T-helper 1 cell treated with Interleukin-12 subunit alpha and Interleukin-12 subunit beta and Interleukin-4 antibody, amounts not matched to agents 30 ng/mL and 1 ng/mL, for 36 hours (primary cell): ENCODE results near the gene CYFIP1. TPM values are rescaled to one million over a fixed set of nuclear protein-coding genes. Genes with fewer than 3 reads are reported as not detected.

Experiments used
- intact Hi-C: fragments of 100-400 bp; cut with micrococcal nuclease; formaldehyde crosslinking; loops from one replicate; pipeline ENCODE4 v1.15.1; 2024
- total RNA-seq: library from RNA; stranded (reverse); gene quantifications from 2 replicates; pipeline ENCODE4 v1.2.3, GENCODE V29; 2022

CYFIP1 gene
- total RNA-seq, 1 donor from 2014 or later, result 41.4 TPM

DNA sequence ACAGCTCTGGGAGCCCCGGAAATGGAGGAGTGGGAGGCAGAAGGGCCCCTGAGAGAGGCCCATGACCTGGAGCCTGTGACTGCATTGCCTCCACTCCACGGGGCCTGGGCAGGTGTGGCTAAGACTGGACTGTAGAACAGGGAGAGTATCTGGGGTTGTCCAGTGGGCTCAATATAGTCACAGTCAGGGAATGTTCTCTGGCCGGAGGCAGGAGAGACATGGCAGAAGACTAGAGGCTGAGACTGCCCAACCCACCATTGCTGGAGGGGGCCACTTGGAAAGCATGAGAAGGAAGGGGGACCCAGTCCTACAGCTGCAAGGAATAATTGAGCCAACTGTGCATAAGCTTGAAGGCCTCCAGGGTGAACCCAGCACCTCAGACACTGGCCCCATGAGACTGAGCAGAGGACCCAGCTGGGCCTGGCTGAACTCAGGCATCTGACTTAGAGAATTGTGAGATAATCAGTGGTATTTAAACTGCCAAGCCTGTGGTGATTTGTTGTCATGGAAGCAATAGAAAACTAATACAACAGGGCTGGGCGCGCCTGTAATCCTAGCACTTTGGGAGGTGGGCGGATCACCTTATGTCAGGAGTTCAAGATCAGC lies 108.6 kb downstream of the CYFIP1 start:
- intact Hi-C loops, result no loop called here

DNA sequence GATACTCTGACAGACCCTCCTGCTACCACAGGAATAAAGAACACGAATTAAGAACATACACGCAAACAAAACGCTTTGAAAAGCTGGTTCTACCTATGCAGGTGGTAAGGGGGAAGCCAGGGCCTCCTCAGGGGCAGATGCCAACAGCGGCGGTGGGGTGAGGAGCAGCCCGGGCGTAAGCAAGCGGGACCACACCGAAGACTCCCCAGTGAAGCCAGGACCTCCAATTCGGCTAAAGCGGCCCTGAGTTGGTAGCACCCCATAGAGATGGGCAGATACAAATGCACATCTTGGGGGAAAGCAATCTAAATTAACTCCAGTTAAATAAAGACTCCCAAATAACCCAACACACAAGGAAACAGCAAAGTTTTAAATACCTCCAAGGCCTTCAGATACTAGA lies 109.3 kb downstream of the CYFIP1 start:
- intact Hi-C loops, result no loop called here

DNA sequence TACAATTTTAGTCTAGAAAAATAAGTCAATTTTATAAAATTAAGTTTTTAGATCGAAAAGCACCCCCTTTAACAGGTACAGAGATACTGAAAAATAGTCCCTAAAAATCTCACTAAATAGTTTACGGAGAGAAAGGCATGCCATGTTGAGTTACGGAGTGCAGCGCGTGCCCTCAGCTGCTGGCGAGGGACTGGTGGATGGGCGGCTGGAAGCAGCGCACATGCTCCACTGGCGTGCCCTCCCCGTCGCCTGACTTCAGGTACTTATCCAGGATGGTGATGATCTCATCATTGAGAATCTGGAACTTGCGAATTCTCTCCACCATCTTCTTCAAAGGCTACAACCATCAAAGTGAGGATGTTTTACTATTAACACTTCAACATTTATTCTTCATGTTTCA lies 110.3 kb downstream of the CYFIP1 start:
- intact Hi-C loops, result loop anchor here (10.0 kb wide), 1 partner anchor 65 kb away; no protein-coding TSS in a partner anchor

- intact Hi-C loops, result loop anchor here (10.0 kb wide), 1 partner anchor 64 kb away; no protein-coding TSS in a partner anchor
These were observed 111.2 kb downstream of the CYFIP1 start for GRCh38 chr15:22868928-22869327.

DNA sequence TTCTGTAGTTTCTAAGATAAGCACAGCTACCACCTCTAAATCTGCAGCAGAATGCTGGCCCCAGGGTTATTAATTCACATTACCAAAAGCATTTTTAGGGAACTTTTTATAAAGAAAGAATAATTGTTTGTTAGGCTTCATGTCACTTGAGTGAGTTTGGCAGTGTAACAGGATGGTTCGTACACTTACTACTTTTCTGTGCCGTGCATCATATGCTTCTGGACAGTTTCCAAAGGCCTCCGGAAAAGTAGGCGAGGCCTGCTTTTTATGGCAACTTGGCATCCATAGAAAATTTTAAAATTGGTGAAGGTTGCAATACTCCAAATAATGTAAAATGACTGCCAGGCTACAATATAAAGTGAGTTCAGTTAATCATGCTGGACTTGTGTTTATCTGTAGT lies 111.7 kb downstream of the CYFIP1 start:
- intact Hi-C loops, result loop anchor here (10.0 kb wide), 1 partner anchor 64 kb away; no protein-coding TSS in a partner anchor

- intact Hi-C loops, result loop anchor here (10.0 kb wide), 1 partner anchor 63 kb away; no protein-coding TSS in a partner anchor
These were observed 112.3 kb downstream of the CYFIP1 start for GRCh38 chr15:22867886-22868285.

- intact Hi-C loops, result loop anchor here (10.0 kb wide), 1 partner anchor 61 kb away; no protein-coding TSS in a partner anchor
These were observed 114.1 kb downstream of the CYFIP1 start for GRCh38 chr15:22866079-22866478.

GRCh38 chr15:22863356-22863755 lies 116.8 kb downstream of the CYFIP1 start:
- intact Hi-C loops, result loop anchor here (10.0 kb wide), 1 partner anchor 59 kb away; no protein-coding TSS in a partner anchor

- intact Hi-C loops, result loop anchor here (10.0 kb wide), 1 partner anchor 56 kb away; no protein-coding TSS in a partner anchor
These were observed 119.0 kb downstream of the CYFIP1 start for GRCh38 chr15:22861161-22861560.

- intact Hi-C loops, result no loop called here
These were observed 123.5 kb downstream of the CYFIP1 start for GRCh38 chr15:22856659-22857058.

DNA sequence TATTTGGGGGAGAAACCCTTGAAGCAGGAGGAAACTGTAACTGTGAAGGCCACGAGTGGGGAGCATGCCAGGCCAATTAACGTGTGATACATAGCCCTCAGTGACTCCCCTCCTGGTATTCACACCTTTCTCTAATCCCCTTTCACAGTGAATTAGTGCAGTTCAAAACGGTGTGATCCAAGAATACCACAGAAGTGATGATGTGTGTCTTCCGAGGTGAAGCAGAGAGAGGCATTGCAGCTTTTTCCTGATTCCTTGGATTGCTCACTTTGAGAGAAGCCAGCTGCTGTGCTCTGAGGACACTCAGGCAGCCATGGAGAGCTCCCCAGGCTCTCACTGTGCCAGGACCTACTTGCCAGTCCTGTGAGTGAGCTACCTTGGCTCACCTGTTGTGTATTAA lies 124.4 kb downstream of the CYFIP1 start:
- intact Hi-C loops, result no loop called here

DNA sequence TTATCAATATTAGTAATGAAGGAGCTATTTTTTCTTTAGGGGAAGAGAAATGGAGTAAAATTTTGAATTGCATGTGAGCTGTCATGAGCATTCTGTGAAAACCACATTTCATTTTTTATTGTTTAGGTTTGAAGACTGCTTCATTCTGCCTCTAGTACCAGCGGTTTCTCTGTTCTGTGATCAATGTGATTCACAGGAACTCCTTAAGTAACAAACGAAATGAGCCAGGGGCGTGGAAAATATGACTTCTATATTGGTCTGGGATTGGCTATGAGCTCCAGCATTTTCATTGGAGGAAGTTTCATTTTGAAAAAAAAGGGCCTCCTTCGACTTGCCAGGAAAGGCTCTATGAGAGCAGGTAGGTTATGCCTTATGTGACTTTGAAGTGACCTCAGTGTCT lies 128.7 kb downstream of the CYFIP1 start:
- intact Hi-C loops, result no loop called here

- intact Hi-C loops, result no loop called here
These were observed 130.1 kb downstream of the CYFIP1 start for GRCh38 chr15:22850055-22850454.

DNA sequence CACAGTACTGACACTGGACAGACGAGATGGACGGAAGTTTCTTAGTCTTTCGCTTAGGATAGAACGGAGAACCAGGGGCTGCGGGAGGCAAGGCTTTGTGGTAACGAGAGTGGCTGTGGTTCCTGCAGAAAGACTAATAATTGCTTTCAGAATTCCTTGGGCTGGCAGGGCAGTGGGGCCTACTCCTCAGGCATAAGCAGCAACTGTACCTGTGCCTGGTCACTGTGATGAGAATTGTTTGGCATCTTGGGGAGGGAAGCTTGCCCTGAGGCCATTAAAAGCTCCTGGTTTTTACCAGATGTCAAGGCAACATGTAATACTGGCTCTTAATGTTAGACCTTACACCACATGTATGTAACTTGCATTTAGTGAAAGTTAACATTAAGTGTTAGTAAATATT lies 134.1 kb downstream of the CYFIP1 start:
- intact Hi-C loops, result no loop called here

DNA sequence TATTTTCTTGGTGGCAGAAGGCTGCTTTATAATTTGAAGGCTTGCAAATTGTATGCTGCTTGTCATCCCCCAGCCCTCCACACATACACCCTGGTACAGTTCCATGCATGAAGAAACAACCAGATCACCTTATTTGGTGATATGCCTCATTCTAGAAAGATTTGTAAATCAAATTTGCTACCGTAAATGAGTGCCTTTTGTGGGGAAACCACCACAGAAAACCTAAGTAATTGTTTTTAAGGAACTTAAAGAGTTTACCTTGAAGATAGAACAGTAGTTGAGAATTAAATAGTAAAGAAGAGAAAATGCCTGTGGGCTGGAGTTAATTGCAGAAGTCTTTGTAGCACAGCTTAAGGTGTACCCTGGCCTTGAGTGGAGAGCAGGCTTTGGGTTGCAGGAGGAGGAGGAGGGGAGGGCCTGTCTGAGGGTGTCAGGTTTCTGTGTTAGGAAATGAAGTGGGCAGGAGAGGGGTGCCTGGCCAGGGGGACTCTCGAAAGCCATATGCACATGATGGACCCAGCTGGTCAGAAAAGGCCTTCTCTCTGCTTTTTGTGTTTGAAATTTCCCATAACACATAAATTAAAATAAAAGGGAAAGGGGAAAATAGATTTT lies 134.8 kb downstream of the CYFIP1 start:
- intact Hi-C loops, result no loop called here

DNA sequence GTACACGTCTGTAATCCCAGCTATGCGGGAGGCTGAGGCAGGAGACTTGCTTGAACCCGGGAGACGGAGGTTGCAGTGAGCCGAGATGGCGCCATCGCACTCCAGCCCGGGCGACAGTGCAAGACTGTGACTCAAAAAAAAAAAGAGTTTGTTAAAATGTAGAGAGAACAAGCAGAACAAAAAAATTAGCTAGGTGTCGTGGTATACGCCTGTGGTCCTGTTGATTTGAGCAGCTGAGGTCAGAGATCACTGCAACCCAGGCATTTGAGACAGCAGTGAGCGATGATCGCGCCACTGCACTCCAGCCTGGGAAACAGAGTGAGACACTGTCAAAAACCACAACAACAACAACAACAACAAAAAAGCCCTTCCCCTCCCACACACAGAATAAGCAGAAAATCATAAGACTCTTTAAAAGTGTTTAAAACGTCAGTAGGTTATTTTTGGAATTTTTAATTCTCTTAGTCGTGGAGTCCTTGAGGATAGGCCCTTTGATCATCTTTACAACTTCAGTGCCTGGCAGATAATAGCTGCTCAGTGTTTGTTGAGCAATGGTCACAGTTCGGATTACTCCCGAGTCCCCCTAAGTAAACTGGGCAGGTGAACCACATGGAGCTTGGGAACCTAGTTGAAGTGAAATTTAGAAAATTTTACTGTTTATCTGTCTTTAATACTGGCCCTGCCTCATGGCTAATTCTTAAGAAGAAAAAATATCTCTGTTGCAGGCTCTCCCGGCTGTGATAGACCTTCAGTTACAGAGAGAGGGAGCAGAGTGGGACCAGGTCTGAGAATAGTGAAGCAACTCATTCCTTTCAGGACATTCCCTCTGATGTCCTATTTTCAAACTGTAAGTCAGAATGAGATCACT lies 135.5 kb downstream of the CYFIP1 start:
- intact Hi-C loops, result no loop called here

- intact Hi-C loops, result loop anchor here (1.0 to 2.0 kb wide), 2 partner anchors 53 to 200 kb away; partner anchors contain the start of genes NIPA1 and TUBGCP5
These were observed 141.0 kb downstream of the CYFIP1 start for GRCh38 chr15:22839046-22839695.

DNA sequence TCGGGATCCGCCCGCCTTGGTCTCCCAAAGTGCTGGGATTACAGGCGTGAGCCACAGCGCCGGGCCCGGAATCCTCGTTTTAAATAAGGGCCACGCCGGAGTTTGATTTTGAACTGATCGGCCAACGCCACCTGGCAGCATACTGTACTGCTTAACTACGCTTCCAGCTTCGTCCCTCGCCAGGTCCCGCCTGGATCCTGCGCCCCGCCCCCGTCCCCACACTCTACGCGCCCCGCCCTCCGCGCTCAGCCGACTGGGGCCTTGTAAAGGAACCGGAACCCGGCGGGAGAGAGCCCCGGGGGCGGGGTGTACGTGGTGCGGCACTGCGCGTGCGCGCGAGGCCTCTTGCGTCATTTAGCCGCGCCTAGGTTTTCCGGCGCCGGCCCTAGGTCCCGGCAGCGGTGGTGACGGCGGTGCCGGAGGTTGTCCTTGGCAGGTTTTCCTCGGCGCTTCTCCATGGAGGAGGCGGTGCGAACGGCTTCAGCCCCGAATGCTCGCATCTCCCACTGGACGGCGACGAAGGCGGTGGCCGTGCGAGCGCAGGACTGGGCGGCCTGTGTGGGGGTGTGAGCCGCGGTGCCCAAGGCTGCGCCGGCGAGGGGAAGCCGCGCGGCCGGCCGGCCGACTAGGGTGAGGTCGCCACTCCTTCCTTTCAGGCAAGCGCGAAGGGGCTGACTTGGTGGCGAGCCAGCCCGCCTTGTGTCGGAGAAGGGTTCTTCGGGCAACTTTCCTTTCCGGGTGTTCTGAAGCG lies 141.7 kb downstream of the CYFIP1 start, which contains the start of gene NIPA2:
TSS of gene NIPA2 (plus strand) at position 375 of the 751 bp plus-strand sequence. CDS start 13,066 bp downstream, outside the sequence.
- intact Hi-C loops, result loop anchor here (1.0 to 2.0 kb wide), 2 partner anchors 52 to 200 kb away; partner anchors contain the start of genes NIPA1 and TUBGCP5

GRCh38 chr15:22831473-22831872 lies 148.7 kb downstream of the CYFIP1 start:
- intact Hi-C loops, result no loop called here

- intact Hi-C loops, result no loop called here
These were observed 153.0 kb downstream of the CYFIP1 start for GRCh38 chr15:22827125-22827524.
